Middle frontal gyrus (tissue), 1 donor: ENCODE results near the gene IRS2.
A peak's percentile ranks its signal among the peaks of the same experiment; 100 is the strongest.

ENCODE experiments used
- DNase-seq: peaks from one replicate; pipeline ENCODE4 v3.0.0-alpha.2; 2015; ENCODE audit warnings: low spot score; ENCODE audit errors: extremely low spot score

Gene IRS2

GRCh38 chr13:109807345-109807744, 21.0 kb upstream of the IRS2 start:
- no peak for DNase-seq

GRCh38 chr13:109804654-109805053, 18.3 kb upstream of the IRS2 start:
- DNase-seq = no peak

- no peak for DNase-seq
Observed at GRCh38 chr13:109803825-109804224, 17.4 kb upstream of the IRS2 start.

DNA sequence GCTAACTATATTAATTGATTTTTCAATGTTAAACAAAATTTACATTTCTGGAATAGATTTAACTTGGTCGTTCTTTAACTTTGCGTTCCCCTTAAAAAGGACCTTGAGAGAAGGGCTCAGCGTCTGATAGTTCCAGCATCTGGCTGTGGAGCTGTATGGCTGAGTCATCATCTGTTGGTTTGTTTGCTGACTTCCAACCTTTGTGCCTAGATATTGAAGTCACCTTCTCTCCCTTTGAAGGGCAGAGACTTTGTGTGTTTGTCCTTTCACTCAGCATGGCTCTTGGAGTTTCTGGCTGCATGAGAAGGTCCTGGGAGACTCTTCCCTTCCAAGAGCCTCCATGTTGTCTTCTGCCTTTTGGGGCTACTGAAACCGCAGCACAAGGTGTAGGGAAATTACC, 16.6 kb upstream of the IRS2 start:
- no peak for DNase-seq

GRCh38 chr13:109795011-109795410, 8.6 kb upstream of the IRS2 start:
- no peak for DNase-seq

DNA sequence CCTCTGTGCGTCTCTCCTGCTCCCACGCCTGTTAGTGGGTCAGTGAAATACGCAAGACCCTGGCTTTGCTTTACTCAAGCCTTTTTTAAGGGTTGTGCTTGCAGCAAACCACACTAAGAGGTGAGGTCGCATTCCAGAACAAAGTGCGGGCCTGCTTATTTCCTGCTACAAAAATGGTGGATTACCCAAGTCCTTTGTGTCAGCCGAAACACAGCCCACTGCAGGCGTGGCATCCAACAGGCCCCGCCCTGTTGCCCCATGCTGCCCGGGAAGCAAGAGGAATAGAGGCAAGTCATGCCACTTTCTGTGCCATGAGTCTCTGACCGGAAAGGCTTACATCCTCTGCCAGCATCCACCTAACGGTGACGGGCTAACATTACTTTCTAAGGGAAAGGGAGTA, 7.7 kb upstream of the IRS2 start:
- no peak for DNase-seq

DNA sequence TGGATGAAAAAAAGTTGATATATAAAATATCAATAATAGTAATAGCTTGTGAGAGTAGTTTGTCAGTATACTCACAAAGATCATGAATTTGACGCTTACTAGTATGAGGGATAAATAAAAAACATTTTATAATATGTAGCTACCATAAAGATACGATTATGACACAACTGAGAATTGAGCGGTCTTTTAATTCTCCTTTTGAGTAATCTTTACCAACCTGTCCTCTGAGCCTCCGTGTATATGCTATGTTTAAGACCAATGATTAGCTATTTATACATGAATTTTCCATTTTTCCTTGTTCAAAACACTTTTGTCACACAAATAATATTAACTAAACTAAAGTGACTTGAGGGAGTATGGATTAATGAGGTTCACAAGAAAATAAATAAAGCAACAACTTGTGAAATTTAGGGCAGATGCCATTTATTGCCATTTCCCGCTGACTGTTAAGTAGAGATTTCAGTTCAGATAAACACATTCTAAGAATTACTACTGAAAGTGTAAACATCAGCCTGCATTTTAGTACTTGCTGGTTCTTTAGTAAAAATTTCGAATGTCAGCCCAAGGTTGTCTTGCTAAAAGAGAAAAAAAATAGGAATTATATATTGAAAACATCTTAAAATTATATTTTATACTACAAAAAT, 6.2 kb upstream of the IRS2 start:
- DNase-seq = no peak

DNA sequence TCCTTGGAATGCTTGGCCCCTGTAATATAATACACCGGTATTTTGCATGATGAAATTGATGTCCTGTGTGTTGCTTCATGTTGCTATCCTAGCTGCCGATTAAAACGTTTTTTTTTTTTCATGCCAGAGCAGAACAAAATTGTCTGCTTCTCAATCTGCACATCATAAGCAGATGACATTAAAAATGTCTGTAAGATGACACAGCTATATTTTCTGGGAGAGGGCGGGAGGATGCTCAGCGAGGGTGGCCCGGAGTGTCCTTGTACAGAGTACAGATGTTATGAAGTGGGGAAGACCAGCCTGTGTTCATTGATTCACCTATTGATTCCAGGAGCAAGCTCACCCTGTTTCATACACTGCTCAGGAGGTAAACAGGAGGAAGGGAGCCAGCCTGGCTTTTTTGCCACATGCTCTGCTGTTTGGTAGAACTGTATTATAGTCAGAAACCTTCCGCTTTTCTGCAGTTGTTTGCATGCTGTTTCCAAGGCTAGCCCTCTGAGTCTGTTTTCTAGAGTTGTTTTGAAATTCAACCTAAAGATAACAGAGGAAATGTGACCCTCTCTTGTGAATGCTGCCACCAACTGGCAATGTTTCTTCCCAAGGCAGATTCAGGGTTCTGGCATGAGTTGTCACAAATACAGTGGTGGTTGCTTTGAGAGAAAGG, 4.7 kb upstream of the IRS2 start:
- peak; percentile 47 for DNase-seq

DNA sequence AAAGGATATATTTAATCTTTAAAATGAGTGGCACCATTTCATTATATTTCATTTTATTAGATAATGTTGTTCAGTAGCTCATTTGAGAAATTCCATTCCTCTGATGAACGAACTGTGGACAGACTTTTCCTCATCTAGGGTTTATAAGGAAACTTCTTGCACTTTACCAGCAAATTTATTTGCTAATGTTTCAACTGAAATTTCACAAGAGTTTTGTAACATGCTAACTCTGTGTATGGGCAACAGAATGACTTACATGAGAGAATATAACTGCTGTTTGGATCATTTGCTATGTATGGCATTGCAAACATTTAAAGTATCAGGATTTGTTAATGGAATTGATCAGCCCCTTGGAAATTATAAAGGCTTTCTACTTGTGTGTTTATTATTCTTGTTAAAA, 3.7 kb upstream of the IRS2 start:
- no peak for DNase-seq

- DNase-seq = no peak
Observed at GRCh38 chr13:109789262-109789661, 2.9 kb upstream of the IRS2 start.

GRCh38 chr13:109788372-109789111, 2.2 kb upstream of the IRS2 start:
- no peak for DNase-seq

DNA sequence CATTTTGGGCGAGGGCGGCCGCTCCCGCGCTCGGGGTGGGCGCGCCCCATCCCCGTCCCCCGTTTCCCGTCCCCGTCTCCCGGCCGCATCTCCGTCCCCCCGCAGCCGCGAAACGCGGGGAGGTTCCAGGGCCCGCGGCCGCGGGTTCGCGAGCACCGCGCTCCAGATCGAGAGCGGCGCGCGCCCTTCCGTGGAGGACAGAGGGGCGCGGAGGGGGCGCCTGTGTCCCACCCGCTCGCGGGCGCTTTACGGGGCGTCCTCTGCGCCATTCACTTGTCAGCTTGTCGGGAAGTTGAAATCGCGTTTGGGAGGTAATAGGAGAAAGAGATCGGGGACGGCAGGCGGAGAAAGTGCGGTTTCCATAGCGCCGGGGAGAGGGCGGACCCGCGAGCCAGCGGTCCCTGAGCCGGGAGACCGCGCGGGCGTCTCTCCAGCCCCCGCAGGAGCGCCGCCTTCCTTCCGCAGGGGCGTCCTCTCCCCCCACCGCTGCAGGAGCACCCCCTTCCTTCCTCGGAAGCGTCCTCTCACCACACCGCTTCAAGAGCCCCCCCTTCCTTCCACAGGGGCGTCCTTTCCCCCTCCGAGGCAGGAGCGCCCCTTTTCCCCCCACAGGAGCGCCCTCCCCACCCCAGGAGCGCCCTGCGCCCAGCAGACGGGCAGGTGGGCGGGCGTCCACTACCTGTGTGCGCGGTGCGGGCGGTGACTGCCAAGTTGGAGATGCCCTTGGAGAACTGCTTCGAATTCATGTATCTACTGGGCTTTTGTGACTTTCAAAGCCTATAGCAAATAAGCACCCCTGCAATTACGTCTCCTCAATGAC, 962 bp upstream of the IRS2 start:
- no peak for DNase-seq

DNA sequence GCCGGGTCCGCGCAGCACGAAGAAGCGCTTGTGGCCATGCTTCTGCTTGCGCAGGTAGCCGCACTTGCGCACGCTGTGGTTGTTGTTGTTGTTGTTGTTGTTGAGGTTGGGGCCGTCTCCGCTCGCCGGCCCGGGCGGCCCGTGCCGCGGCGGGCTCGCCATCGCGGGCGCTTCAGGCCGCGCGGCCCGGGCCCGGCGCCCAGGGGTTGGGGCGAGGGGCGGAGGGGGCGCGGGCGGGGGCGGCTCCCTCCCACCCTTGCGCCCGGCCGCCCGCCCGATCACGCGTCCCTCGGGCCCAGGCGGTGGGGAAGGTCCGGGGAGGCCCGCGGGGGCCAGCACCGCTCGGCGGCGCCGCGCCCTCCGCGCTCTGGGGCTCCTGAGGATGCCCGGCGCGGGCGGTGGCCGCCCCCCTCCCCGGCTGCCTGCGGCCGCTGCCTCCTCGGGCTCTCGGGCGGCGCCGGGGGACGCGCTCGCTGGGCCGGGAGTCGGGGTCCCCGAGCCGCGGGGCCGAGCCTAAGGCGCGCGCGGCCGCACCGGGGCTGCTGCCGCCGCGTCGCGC, 412 bp downstream of the IRS2 start:
- no peak for DNase-seq

- no peak for DNase-seq
Observed at GRCh38 chr13:109785141-109785891, 1.1 kb downstream of the IRS2 start.

DNA sequence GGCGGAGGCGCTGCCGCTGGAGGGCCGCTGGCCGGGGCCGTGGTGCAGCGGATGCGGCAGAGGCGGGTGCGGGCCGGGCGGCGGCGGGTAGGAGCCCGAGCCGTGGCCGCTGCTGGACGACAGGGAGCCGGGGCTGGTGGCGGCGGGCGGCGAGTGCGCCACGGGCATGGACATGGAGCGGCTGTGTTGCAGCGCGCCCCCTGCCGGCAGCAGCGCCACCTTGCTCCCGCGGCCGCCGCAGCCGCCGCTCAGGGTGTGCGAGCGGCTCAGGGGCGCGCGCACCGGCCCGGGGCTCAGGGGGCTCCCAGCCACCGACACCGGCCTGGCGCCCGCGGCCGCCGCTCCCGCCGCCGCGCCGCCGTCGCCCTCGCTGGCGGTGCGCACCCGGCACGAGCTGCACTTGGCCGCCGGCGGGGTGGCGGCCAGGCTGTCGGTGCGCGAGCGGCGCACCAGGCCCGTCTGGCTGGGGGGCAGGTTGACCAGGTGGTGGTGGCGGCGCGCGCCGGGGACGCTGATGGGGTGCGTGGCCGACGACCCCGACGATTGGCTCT, 1.7 kb downstream of the IRS2 start:
- DNase-seq = peak; percentile 66

- DNase-seq = no peak
Observed at GRCh38 chr13:109783815-109784589, 2.4 kb downstream of the IRS2 start.

GRCh38 chr13:109783447-109783814, 3.0 kb downstream of the IRS2 start:
- no peak for DNase-seq

- DNase-seq = no peak
Observed at GRCh38 chr13:109782823-109783431, 3.5 kb downstream of the IRS2 start.

- no peak for DNase-seq
Observed at GRCh38 chr13:109782066-109782822, 4.1 kb downstream of the IRS2 start.
